ENCODE results near the gene THNSL1. TPM values are rescaled to one million over a fixed set of nuclear protein-coding genes. Genes with fewer than 3 reads are reported as not detected.

THNSL1 gene
- total and polyA plus RNA-seq, 4 donors, result 2.0 to 8.6 (median 2.9) TPM

DNA sequence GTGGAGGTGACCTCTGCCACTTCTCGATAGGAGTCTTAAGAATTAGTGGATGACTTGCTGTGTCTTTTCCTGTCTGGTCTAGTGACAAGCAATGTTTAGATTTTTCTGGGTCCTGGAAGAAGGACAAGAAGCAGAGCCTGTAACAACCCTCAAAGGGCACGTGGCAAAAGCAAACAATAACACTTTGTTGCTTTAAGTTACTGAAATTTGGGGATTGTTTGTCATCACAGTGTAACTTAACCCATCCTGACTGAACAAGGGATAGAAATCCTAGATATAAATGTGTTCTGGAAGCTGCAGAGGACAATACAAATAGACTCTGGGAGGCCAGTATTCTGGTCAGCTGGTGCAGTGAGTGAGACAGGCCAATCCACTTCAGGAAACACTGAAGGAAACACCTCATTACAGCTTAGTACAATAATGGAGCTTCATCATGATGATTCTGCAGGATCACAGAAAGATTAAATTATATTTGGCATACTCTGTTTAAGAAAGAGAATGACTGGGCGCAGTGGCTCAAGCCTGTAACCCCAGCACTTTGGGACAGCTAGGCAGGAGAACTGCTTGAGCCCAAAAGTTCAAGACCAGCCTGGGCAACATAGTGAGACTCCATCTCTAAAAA, 23.8 kb upstream of the THNSL1 start:
- no peaks in the 10 kb centered on the region for H3K4me1 ChIP-seq (ENCODE audit: control insufficient read depth in 5 of 5, insufficient read depth in 5 of 5, low read length in 5 of 5)
- no peak for DNase-seq

DNA sequence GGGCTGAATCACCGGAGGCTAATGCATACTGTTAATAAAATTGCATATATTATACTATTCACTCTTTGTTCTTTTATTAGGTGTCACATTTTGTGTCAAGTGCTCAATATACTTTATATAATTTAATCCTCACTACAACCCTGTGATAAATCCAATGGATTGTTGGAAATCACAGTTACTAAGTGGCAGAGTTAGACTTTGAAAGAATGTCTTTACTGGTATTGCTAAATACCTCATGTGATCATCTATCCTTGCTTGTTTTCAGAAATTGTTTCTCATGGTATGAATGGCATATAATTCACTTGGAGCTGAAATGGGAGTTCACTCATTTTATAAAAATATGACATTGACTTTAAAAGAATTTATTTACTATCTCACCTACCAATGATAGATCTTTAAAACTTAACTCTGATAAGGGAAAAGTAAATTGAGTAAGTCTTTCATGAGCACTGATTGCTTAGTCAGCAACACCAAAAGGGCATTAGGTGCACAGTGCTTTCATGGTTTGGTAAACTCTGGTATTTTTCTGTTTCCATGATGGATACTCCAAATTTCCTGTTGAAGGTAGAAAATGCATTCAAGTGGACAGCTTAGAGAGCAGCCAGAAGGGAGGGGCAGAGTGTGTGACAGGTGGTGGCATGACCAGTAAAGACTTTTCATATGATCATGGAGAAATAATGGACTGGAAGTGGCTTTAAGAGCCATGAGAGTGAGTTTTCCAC, 23.0 kb upstream of the THNSL1 start:
- no peak for ATAC-seq (ENCODE audit: insufficient read depth, low FRiP score)
- WGBS, 2 donors, result 96 to 97% methylated on average over 1 of the region's 1 CpG
- Histone ChIP-seq H3K27me3 (ENCODE audit: control insufficient read depth in 3 of 3, insufficient read depth in 3 of 3, low read length in 2 of 3) (no peaks in the 10 kb centered on the region), H3K36me3 (ENCODE audit: control insufficient read depth in 4 of 4, insufficient read depth in 4 of 4, low read length in 4 of 4) (no peaks in the 10 kb centered on the region), H3K4me1 (ENCODE audit: control insufficient read depth in 5 of 5, insufficient read depth in 5 of 5, low read length in 5 of 5) (no peaks in the 10 kb centered on the region), H3K9me3 (ENCODE audit: control insufficient read depth in 4 of 4, insufficient read depth in 3 of 4, low read length in 3 of 4) (no peaks in the 10 kb centered on the region), H3K9ac (ENCODE audit: insufficient read depth in 1 of 2, low read length in 2 of 2) (no peak overlapping the region), H3K4me3 (no peak overlapping the region), H3K27ac (ENCODE audit: low read depth in 1 of 2, low read length in 1 of 2) (no peak overlapping the region)
- no peak for DNase-seq
- TF ChIP-seq, protein P1, sequence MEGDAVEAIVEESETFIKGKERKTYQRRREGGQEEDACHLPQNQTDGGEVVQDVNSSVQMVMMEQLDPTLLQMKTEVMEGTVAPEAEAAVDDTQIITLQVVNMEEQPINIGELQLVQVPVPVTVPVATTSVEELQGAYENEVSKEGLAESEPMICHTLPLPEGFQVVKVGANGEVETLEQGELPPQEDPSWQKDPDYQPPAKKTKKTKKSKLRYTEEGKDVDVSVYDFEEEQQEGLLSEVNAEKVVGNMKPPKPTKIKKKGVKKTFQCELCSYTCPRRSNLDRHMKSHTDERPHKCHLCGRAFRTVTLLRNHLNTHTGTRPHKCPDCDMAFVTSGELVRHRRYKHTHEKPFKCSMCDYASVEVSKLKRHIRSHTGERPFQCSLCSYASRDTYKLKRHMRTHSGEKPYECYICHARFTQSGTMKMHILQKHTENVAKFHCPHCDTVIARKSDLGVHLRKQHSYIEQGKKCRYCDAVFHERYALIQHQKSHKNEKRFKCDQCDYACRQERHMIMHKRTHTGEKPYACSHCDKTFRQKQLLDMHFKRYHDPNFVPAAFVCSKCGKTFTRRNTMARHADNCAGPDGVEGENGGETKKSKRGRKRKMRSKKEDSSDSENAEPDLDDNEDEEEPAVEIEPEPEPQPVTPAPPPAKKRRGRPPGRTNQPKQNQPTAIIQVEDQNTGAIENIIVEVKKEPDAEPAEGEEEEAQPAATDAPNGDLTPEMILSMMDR (IDR thresholded peaks at IDR 0.05; ENCODE audit: control extremely low read depth, extremely low read depth), result no peak

More for the DNA sequence above, 23.8 kb upstream of the THNSL1 start:
- ATAC-seq (ENCODE audit: insufficient read depth, low FRiP score), result no peak
- TF ChIP-seq, protein P1 (IDR thresholded peaks at IDR 0.05; ENCODE audit: control extremely low read depth, extremely low read depth), result no peak
- H3K9me3 ChIP-seq (ENCODE audit: control insufficient read depth in 4 of 4, insufficient read depth in 3 of 4, low read length in 3 of 4), result no peaks in the 10 kb centered on the region
- WGBS, 2 donors, result 66 to 79% methylated on average over 3 of the region's 3 CpGs
- no peaks in the 10 kb centered on the region for H3K27me3 ChIP-seq (ENCODE audit: control insufficient read depth in 3 of 3, insufficient read depth in 3 of 3, low read length in 2 of 3)
- no peaks in the 10 kb centered on the region for H3K36me3 ChIP-seq (ENCODE audit: control insufficient read depth in 4 of 4, insufficient read depth in 4 of 4, low read length in 4 of 4)
- no peak overlapping the region for H3K4me3 ChIP-seq
- no peak overlapping the region for H3K9ac ChIP-seq (ENCODE audit: insufficient read depth in 1 of 2, low read length in 2 of 2)
- no peak overlapping the region for H3K27ac ChIP-seq (ENCODE audit: low read depth in 1 of 2, low read length in 1 of 2)

DNA sequence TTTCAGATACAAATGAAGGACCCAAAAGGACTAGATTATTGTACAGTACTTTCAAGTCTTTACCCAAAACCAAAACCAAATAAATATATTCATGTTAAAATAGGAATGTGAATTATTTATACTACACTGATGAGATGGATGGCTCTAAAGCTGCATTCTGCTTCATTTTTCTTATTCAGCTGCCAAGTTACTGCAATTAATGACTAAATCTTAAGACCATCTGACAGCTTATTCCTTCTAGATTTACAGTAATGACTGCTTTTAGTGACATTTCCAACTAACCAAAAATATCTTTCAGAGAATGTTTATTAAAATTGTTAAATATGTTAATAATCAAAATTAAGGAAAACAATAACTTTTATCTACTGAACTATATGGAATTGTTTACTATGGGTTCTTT, 21.3 kb upstream of the THNSL1 start:
- no peaks in the 10 kb centered on the region for H3K36me3 ChIP-seq (ENCODE audit: control insufficient read depth in 4 of 4, insufficient read depth in 4 of 4, low read length in 4 of 4)
- H3K27me3 ChIP-seq (ENCODE audit: control insufficient read depth in 3 of 3, insufficient read depth in 3 of 3, low read length in 2 of 3), result no peaks in the 10 kb centered on the region
- TF ChIP-seq, protein P1 (IDR thresholded peaks at IDR 0.05; ENCODE audit: control extremely low read depth, extremely low read depth), result no peak
- no peak overlapping the region for H3K9ac ChIP-seq (ENCODE audit: insufficient read depth in 1 of 2, low read length in 2 of 2)
- ATAC-seq (ENCODE audit: insufficient read depth, low FRiP score), result no peak
- no peaks in the 10 kb centered on the region for H3K4me1 ChIP-seq (ENCODE audit: control insufficient read depth in 5 of 5, insufficient read depth in 5 of 5, low read length in 5 of 5)
- no peak overlapping the region for H3K4me3 ChIP-seq
- no peak for DNase-seq
- no peak overlapping the region for H3K27ac ChIP-seq (ENCODE audit: low read depth in 1 of 2, low read length in 1 of 2)
- H3K9me3 ChIP-seq (ENCODE audit: control insufficient read depth in 4 of 4, insufficient read depth in 3 of 4, low read length in 3 of 4), result no peaks in the 10 kb centered on the region

All from lung (tissue), 12 donors.